Neural progenitor cell (in vitro differentiated cells): ENCODE measurements around the gene ANO7. TPM values are rescaled to one million over a fixed set of nuclear protein-coding genes. Genes with fewer than 3 reads are reported as not detected.

ENCODE experiments used
- DNase-seq: peaks from one replicate; pipeline ENCODE4 v3.0.0-alpha.2; 2016; ENCODE audit warnings: low spot score
- H2AFZ ChIP-seq: fragments of 200-600 bp; sonication (generic); replicated peaks from 2 replicates; pipeline ENCODE4 v1.6.1; 2016; ENCODE audit warnings: antibody characterized with exemption
- H3F3A ChIP-seq: fragments of 200-600 bp; sonication (generic); 2 replicates; pipeline ENCODE4 v1.6.1; 2016; ENCODE audit warnings: antibody characterized with exemption, low read depth
- H3K27ac ChIP-seq: fragments of 200-600 bp; sonication (generic); 2 replicates; pipeline ENCODE4 v1.5.1; 2016; ENCODE audit warnings: mild to moderate bottlenecking
- H3K27me3 ChIP-seq: fragments of 200-600 bp; sonication (generic); 2 replicates; pipeline ENCODE4 v1.6.1; 2016; ENCODE audit warnings: mild to moderate bottlenecking, moderate library complexity
- H3K36me3 ChIP-seq: fragments of 200-600 bp; sonication (generic); 2 replicates; pipeline ENCODE4 v1.5.1; 2016
- H3K4me1 ChIP-seq: fragments of 200-600 bp; sonication (generic); 2 replicates; pipeline ENCODE4 v1.6.1; 2016; ENCODE audit warnings: mixed run types
- H3K4me2 ChIP-seq: fragments of 200-600 bp; sonication (generic); 2 replicates; pipeline ENCODE4 v1.6.1; 2016
- H3K4me3 ChIP-seq: fragments of 200-600 bp; sonication (generic); 2 replicates; pipeline ENCODE4 v1.5.1; 2016
- H3K79me2 ChIP-seq: fragments of 200-600 bp; sonication (generic); 2 replicates; pipeline ENCODE4 v1.6.1; 2016; ENCODE audit warnings: low read depth
- H3K9ac ChIP-seq: fragments of 200-600 bp; sonication (generic); 2 replicates; pipeline ENCODE4 v1.6.1; 2016
- H3K9me3 ChIP-seq: fragments of 200-600 bp; sonication (generic); 2 replicates; pipeline ENCODE4 v1.5.1; 2016; ENCODE audit warnings: low read depth
- H4K20me1 ChIP-seq: fragments of 200-600 bp; sonication (generic); 2 replicates; pipeline ENCODE4 v1.6.1; 2016; ENCODE audit warnings: low read depth
- H3K27ac Mint-ChIP-seq: 3 replicates; pipeline ENCODE4 v1.8.0; 2021; ENCODE audit warnings: mixed read lengths
- H3K27me3 Mint-ChIP-seq: 2 replicates; pipeline ENCODE4 v1.8.0; 2022; ENCODE audit warnings: low read depth, mild to moderate bottlenecking, inconsistent platforms, moderate library complexity, mixed read lengths; ENCODE audit not compliant: insufficient read depth
- H3K36me3 Mint-ChIP-seq: 3 replicates; pipeline ENCODE4 v1.8.0; 2021; ENCODE audit warnings: mixed read lengths
- H3K4me1 Mint-ChIP-seq: 3 replicates; pipeline ENCODE4 v1.8.0; 2021; ENCODE audit warnings: mixed read lengths
- H3K4me3 Mint-ChIP-seq: 3 replicates; pipeline ENCODE4 v1.8.0; 2021; ENCODE audit warnings: mild to moderate bottlenecking, moderate library complexity, mixed read lengths
- H3K9me3 Mint-ChIP-seq: 3 replicates; pipeline ENCODE4 v1.8.0; 2020; ENCODE audit warnings: mixed read lengths
- CTCF ChIP-seq: fragments of 200-600 bp; sonication (generic); IDR thresholded peaks from 2 replicates; pipeline ENCODE4 v1.5.1; 2017; ENCODE audit warnings: antibody characterized with exemption, mild to moderate bottlenecking
- EZH2 ChIP-seq: fragments of 200-600 bp; sonication (generic); IDR thresholded peaks from 2 replicates; pipeline ENCODE4 v1.6.1; 2017; ENCODE audit warnings: antibody characterized with exemption, mild to moderate bottlenecking, moderate library complexity
- EZH2phosphoT487 ChIP-seq: fragments of 200-600 bp; sonication (generic); IDR thresholded peaks from 2 replicates; pipeline ENCODE4 v1.6.1; 2017; ENCODE audit warnings: antibody characterized with exemption
- total RNA-seq: library from RNA; depleted of rRNA; stranded (reverse); fragments of >200 nt; gene quantifications from 2 replicates; pipeline ENCODE4 v1.2.3, GENCODE V29; 2015; ENCODE audit warnings: low replicate concordance

ANO7 gene
- total RNA-seq, 1 donor from 2014 or later = not detected

- H3K9me3 ChIP-seq = no peaks in the 10 kb centered on the region
- H3K27me3 ChIP-seq = no peaks in the 10 kb centered on the region
- no peak overlapping the region for H3K4me2 ChIP-seq
- no peaks in the 10 kb centered on the region for H3K4me1 ChIP-seq
- H3K4me3 ChIP-seq = no peak overlapping the region
- H3F3A ChIP-seq = no peaks in the 10 kb centered on the region
- peaks cover 3% of the 10 kb centered on the region for H4K20me1 ChIP-seq
- Mint-ChIP-seq H3K36me3 (peaks cover 4% of the 10 kb centered on the region), H3K27ac (no peak overlapping the region), H3K9me3 (no peaks in the 10 kb centered on the region), H3K4me3 (no peak overlapping the region), H3K4me1 (peaks cover 15% of the 10 kb centered on the region), H3K27me3 (no peaks in the 10 kb centered on the region)
- peaks cover 6% of the 10 kb centered on the region for H3K79me2 ChIP-seq
- H3K27ac ChIP-seq = no peak overlapping the region
- H3K9ac ChIP-seq = no peak overlapping the region
- DNase-seq = no peak
- no peak for TF ChIP-seq CTCF
- no peak for TF ChIP-seq EZH2
- TF ChIP-seq EZH2phosphoT487 = no peak
- H3K36me3 ChIP-seq = no peaks in the 10 kb centered on the region
- H2AFZ ChIP-seq = no peak overlapping the region
These were observed 47.2 kb upstream of the ANO7 start for GRCh38 chr2:241141214-241141770.

- Mint-ChIP-seq H3K4me1 (peaks cover 15% of the 10 kb centered on the region), H3K27me3 (peaks cover 3% of the 10 kb centered on the region), H3K4me3 (no peak overlapping the region), H3K27ac (peak overlapping the region; percentile 39), H3K36me3 (peaks cover 4% of the 10 kb centered on the region), H3K9me3 (no peaks in the 10 kb centered on the region)
- H3K9ac ChIP-seq = no peak overlapping the region
- no peaks in the 10 kb centered on the region for H3K36me3 ChIP-seq
- H3K4me1 ChIP-seq = no peaks in the 10 kb centered on the region
- H4K20me1 ChIP-seq = peaks cover 3% of the 10 kb centered on the region
- no peak for TF ChIP-seq EZH2phosphoT487
- TF ChIP-seq EZH2 = no peak
- TF ChIP-seq CTCF = no peak
- H3F3A ChIP-seq = no peaks in the 10 kb centered on the region
- H3K27ac ChIP-seq = no peak overlapping the region
- peaks cover 14% of the 10 kb centered on the region for H3K79me2 ChIP-seq
- no peak overlapping the region for H2AFZ ChIP-seq
- no peaks in the 10 kb centered on the region for H3K9me3 ChIP-seq
- H3K4me2 ChIP-seq = no peak overlapping the region
- H3K4me3 ChIP-seq = no peak overlapping the region
- no peaks in the 10 kb centered on the region for H3K27me3 ChIP-seq
- DNase-seq = no peak
These were observed 46.4 kb upstream of the ANO7 start for GRCh38 chr2:241142063-241142462.

GRCh38 chr2:241142593-241142992, 45.9 kb upstream of the ANO7 start:
- Histone ChIP-seq H3K79me2 (peaks cover 19% of the 10 kb centered on the region), H3K9ac (no peak overlapping the region), H3K36me3 (no peaks in the 10 kb centered on the region), H3F3A (no peaks in the 10 kb centered on the region), H3K4me3 (no peak overlapping the region), H3K4me1 (no peaks in the 10 kb centered on the region), H3K27ac (no peak overlapping the region), H3K9me3 (no peaks in the 10 kb centered on the region), H3K4me2 (no peak overlapping the region), H2AFZ (no peak overlapping the region), H3K27me3 (no peaks in the 10 kb centered on the region), H4K20me1 (peaks cover 4% of the 10 kb centered on the region)
- Mint-ChIP-seq H3K9me3 (no peaks in the 10 kb centered on the region), H3K27me3 (peaks cover 3% of the 10 kb centered on the region), H3K4me1 (peaks cover 16% of the 10 kb centered on the region), H3K4me3 (no peak overlapping the region), H3K27ac (peak overlapping the region; percentile 39), H3K36me3 (peaks cover 4% of the 10 kb centered on the region)
- TF ChIP-seq EZH2phosphoT487 (no peak), EZH2 (no peak)
- no peak for DNase-seq

- Histone ChIP-seq H3K4me1 (peaks cover 10% of the 10 kb centered on the region), H3K27ac (no peak overlapping the region), H3K27me3 (peaks cover 10% of the 10 kb centered on the region), H3K79me2 (peaks cover 37% of the 10 kb centered on the region), H3K9me3 (no peaks in the 10 kb centered on the region), H3F3A (peaks cover 5% of the 10 kb centered on the region), H3K36me3 (no peaks in the 10 kb centered on the region), H3K4me2 (no peak overlapping the region), H4K20me1 (peaks cover 13% of the 10 kb centered on the region), H2AFZ (no peak overlapping the region), H3K9ac (no peak overlapping the region), H3K4me3 (no peak overlapping the region)
- Mint-ChIP-seq H3K27me3 (peaks cover 3% of the 10 kb centered on the region), H3K4me3 (no peak overlapping the region), H3K9me3 (no peaks in the 10 kb centered on the region), H3K36me3 (peaks cover 4% of the 10 kb centered on the region), H3K27ac (no peak overlapping the region), H3K4me1 (peaks cover 33% of the 10 kb centered on the region)
- TF ChIP-seq EZH2 (no peak), EZH2phosphoT487 (no peak), CTCF (no peak)
- no peak for DNase-seq
These were observed 42.2 kb upstream of the ANO7 start for GRCh38 chr2:241146286-241146685.
